ENCODE results near the gene GLG1. TPM values are rescaled to one million over a fixed set of nuclear protein-coding genes. Genes with fewer than 3 reads are reported as not detected.

Gene GLG1
- total RNA-seq, 1 donor from 2014 or later, result 108 TPM

- Histone ChIP-seq H3K4me3 (ENCODE audit: low read depth, low read length) (no peak overlapping the region), H3K36me3 (ENCODE audit: control insufficient read depth, insufficient read depth, low read length) (peaks cover 10% of the 10 kb centered on the region), H3K27me3 (ENCODE audit: control insufficient read depth, insufficient read depth, low read length) (no peaks in the 10 kb centered on the region)
- TF ChIP-seq CTCF (IDR thresholded peaks at IDR 0.05; ENCODE audit: insufficient read depth, low read length, poor library complexity, severe bottlenecking), result no peak
- DNase-seq (ENCODE audit: low read depth), result no peak
Measured at GRCh38 chr16:74469946-74470478, 136.9 kb downstream of the GLG1 start.

GRCh38 chr16:74468807-74469525 lies 137.9 kb downstream of the GLG1 start:
- TF ChIP-seq CTCF (IDR thresholded peaks at IDR 0.05; ENCODE audit: insufficient read depth, low read length, poor library complexity, severe bottlenecking), result no peak
- Histone ChIP-seq H3K4me3 (ENCODE audit: low read depth, low read length) (no peak overlapping the region), H3K27me3 (ENCODE audit: control insufficient read depth, insufficient read depth, low read length) (no peaks in the 10 kb centered on the region), H3K36me3 (ENCODE audit: control insufficient read depth, insufficient read depth, low read length) (peaks cover 7% of the 10 kb centered on the region)
- no peak for DNase-seq (ENCODE audit: low read depth)

- Histone ChIP-seq H3K27me3 (ENCODE audit: control insufficient read depth, insufficient read depth, low read length) (no peaks in the 10 kb centered on the region), H3K4me3 (ENCODE audit: low read depth, low read length) (no peak overlapping the region), H3K36me3 (ENCODE audit: control insufficient read depth, insufficient read depth, low read length) (peaks cover 7% of the 10 kb centered on the region)
- DNase-seq (ENCODE audit: low read depth), result no peak
- TF ChIP-seq CTCF (IDR thresholded peaks at IDR 0.05; ENCODE audit: insufficient read depth, low read length, poor library complexity, severe bottlenecking), result no peak
Measured at GRCh38 chr16:74466872-74467271, 140.0 kb downstream of the GLG1 start.

GRCh38 chr16:74465851-74466685 lies 140.8 kb downstream of the GLG1 start:
- H3K4me3 ChIP-seq (ENCODE audit: low read depth, low read length), result no peak overlapping the region
- H3K27me3 ChIP-seq (ENCODE audit: control insufficient read depth, insufficient read depth, low read length), result no peaks in the 10 kb centered on the region
- TF ChIP-seq CTCF (IDR thresholded peaks at IDR 0.05; ENCODE audit: insufficient read depth, low read length, poor library complexity, severe bottlenecking), result no peak
- no peak for DNase-seq (ENCODE audit: low read depth)
- peaks cover 7% of the 10 kb centered on the region for H3K36me3 ChIP-seq (ENCODE audit: control insufficient read depth, insufficient read depth, low read length)

GRCh38 chr16:74465281-74465680 lies 141.6 kb downstream of the GLG1 start:
- Histone ChIP-seq H3K27me3 (ENCODE audit: control insufficient read depth, insufficient read depth, low read length) (no peaks in the 10 kb centered on the region), H3K4me3 (ENCODE audit: low read depth, low read length) (no peak overlapping the region), H3K36me3 (ENCODE audit: control insufficient read depth, insufficient read depth, low read length) (peaks cover 7% of the 10 kb centered on the region)
- DNase-seq (ENCODE audit: low read depth), result no peak
- no peak for TF ChIP-seq CTCF (IDR thresholded peaks at IDR 0.05; ENCODE audit: insufficient read depth, low read length, poor library complexity, severe bottlenecking)
